Panc1 (cell line): Measurements from ENCODE around the gene COMMD4. TPM values are rescaled to one million over a fixed set of nuclear protein-coding genes. Genes with fewer than 3 reads are reported as not detected.

Experiments used
- ATAC-seq: fragments of 200-7000 bp; cut with Tn5 transposase; 2 replicates; pipeline ENCODE4 v1.9.1; 2020; ENCODE audit warnings: mild to moderate bottlenecking, moderate library complexity
- BruUV-seq: library from RNA; stranded (reverse); fragments of 400-500 nt; replicated peaks from 2 replicates; lab custom pipeline; 2021; lab: Mats Ljungman, UMichigan
- CTCF ChIA-PET: fragments of 300-600 bp; sonication (Branson Sonifier 250); formaldehyde crosslinking; loops from one replicate; lab custom pipeline; 2022; ENCODE audit warnings: antibody characterized with exemption; lab: Charles Lee
- POLR2A ChIA-PET: fragments of 300-600 bp; sonication (Branson Sonifier 250); formaldehyde crosslinking; loops from one replicate; lab custom pipeline; 2022; ENCODE audit warnings: antibody characterized with exemption; lab: Charles Lee
- DNase-seq: peaks from one replicate; pipeline ENCODE4 v3.0.0-alpha.2; 2010; ENCODE audit warnings: low read depth, low spot score
- H3K27ac ChIP-seq: 2 replicates; pipeline ENCODE4 v1.5.1; 2011; ENCODE audit warnings: mild to moderate bottlenecking, low read length, inconsistent platforms
- H3K27me3 ChIP-seq: fragments of 200-500 bp; sonication (Bioruptor generic); 2 replicates; pipeline ENCODE4 v1.6.0; 2014; ENCODE audit warnings: low read length, inconsistent platforms; ENCODE audit not compliant: control insufficient read depth, insufficient read depth
- H3K36me3 ChIP-seq: fragments of 200-500 bp; sonication (Bioruptor generic); 2 replicates; pipeline ENCODE4 v1.5.1; 2014; ENCODE audit warnings: inconsistent platforms, mild to moderate bottlenecking, low read length, moderate library complexity; ENCODE audit not compliant: control insufficient read depth, insufficient read depth
- H3K4me1 ChIP-seq: 2 replicates; pipeline ENCODE4 v1.5.1; 2011; ENCODE audit warnings: inconsistent platforms, mild to moderate bottlenecking, low read length, moderate library complexity; ENCODE audit not compliant: control insufficient read depth, insufficient read depth
- H3K4me3 ChIP-seq, 2 experiments: 2 replicates each; pipeline ENCODE4 v1.5.1; 2011 to 2012; ENCODE audit warnings: low read depth in 2 of 2, low read length in 2 of 2, mild to moderate bottlenecking in 2 of 2, inconsistent platforms in 1 of 2, moderate library complexity in 1 of 2
- H3K9me3 ChIP-seq: fragments of 200-500 bp; sonication (Bioruptor generic); 2 replicates; pipeline ENCODE4 v1.5.1; 2014; ENCODE audit warnings: low read depth, mild to moderate bottlenecking, inconsistent platforms, low read length, moderate library complexity; ENCODE audit not compliant: control insufficient read depth, insufficient read depth
- CTCF ChIP-seq: fragments of 450-650 bp; IDR thresholded peaks from 2 replicates; pipeline ENCODE4 v1.5.1; 2017; ENCODE audit warnings: mild to moderate bottlenecking
- POLR2AphosphoS5 ChIP-seq: IDR thresholded peaks from 2 replicates; pipeline ENCODE4 v1.6.1; 2012; ENCODE audit warnings: mild to moderate bottlenecking, low read depth, low read length, moderate library complexity
- REST ChIP-seq, 2 experiments: IDR thresholded peaks; 2 replicates each; pipeline ENCODE4 v1.6.1; 2011 to 2012; ENCODE audit warnings: low read depth in 2 of 2, control low read depth in 1 of 2, low read length in 1 of 2, mild to moderate bottlenecking in 1 of 2, moderate library complexity in 1 of 2; ENCODE audit not compliant: insufficient read depth in 1 of 2
- SIN3A ChIP-seq: IDR thresholded peaks from 2 replicates; pipeline ENCODE4 v1.6.1; 2012; ENCODE audit warnings: low read depth, mild to moderate bottlenecking, low read length, moderate library complexity, borderline replicate concordance; ENCODE audit not compliant: insufficient read depth
- TCF7L2 ChIP-seq: IDR thresholded peaks from 2 replicates; pipeline ENCODE4 v1.6.1; 2011; ENCODE audit warnings: mild to moderate bottlenecking, low read depth, low read length, inconsistent platforms
- in situ Hi-C: cut with HindIII; loops from 2 replicates; pipeline ENCODE4 v1.10.0; 2016; ENCODE audit warnings: low sequenced_read_pairs, low pct_unique_long_range_greater_than_20kb
- intact Hi-C: fragments of 100-400 bp; cut with micrococcal nuclease; formaldehyde crosslinking; loops from one replicate; pipeline ENCODE4 v1.10.0; 2022; ENCODE audit not compliant: unreplicated experiment
- total RNA-seq: library from RNA; stranded (reverse); gene quantifications from one replicate; pipeline ENCODE4 v1.2.1, GENCODE V29; 2021; ENCODE audit not compliant: unreplicated experiment

Gene COMMD4
- total RNA-seq, 1 experiment from 2014 or later = 250 TPM

DNA sequence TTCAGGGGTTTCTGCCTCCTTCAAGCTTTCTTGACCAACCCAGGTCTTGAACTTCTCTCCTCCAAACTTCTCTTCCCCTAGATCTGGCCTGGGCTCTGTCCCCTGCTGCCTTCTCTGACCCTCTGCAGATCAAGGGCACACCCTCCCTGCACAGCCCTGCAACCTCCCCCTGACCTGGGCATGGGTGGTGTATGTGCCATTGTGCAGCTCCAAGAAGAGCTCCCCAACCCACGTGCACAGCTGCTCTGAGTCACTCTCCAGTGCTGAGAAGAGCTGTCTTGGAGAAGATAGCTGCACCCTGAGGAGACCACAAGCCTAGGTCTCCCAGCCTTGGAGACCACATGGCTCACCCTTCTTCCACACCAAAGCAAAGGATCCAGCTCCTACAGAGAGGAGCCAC is 24.5 kb downstream of the COMMD4 start:
- no peak for ATAC-seq
- Histone ChIP-seq H3K9me3 (no peaks in the 10 kb centered on the region), H3K36me3 (no peaks in the 10 kb centered on the region; the same call in 1 of the 2 replicates), H3K4me3 (no peak overlapping the region), H3K27ac (no peak overlapping the region), H3K4me1 (no peaks in the 10 kb centered on the region), H3K27me3 (no peaks in the 10 kb centered on the region)
- TF ChIP-seq POLR2AphosphoS5 (no peak), TCF7L2 (no peak), CTCF (no peak), SIN3A (no peak), REST (IDR thresholded peaks at IDR 0.05; ENCODE audit: insufficient read depth in 1 of 2, low read depth in 2 of 2, low read length in 1 of 2) (no peak)
- intact Hi-C loops = no loop called here
- in situ Hi-C loops = no loop called here
- ChIA-PET POLR2A (no interaction called here), CTCF (interaction anchor here (0.6 kb wide), 1 partner anchor 37 kb away, joined by 3 read pairs; no protein-coding TSS in a partner anchor)
- no peak for DNase-seq
- no TSS peak for BruUV-seq

GRCh38 chr15:75360856-75361255 is 25.0 kb downstream of the COMMD4 start:
- Histone ChIP-seq H3K9me3 (no peaks in the 10 kb centered on the region), H3K4me1 (no peaks in the 10 kb centered on the region), H3K4me3 (no peak overlapping the region), H3K36me3 (no peaks in the 10 kb centered on the region; the same call in 1 of the 2 replicates), H3K27me3 (no peaks in the 10 kb centered on the region), H3K27ac (no peak overlapping the region)
- DNase-seq (no peak), ATAC-seq (no peak)
- in situ Hi-C loops = no loop called here
- intact Hi-C loops = no loop called here
- no TSS peak for BruUV-seq
- no peak for TF ChIP-seq POLR2AphosphoS5
- TF ChIP-seq CTCF = no peak
- no peak for TF ChIP-seq SIN3A
- CTCF ChIA-PET = no interaction called here
- POLR2A ChIA-PET = no interaction called here
